Measurements from ENCODE around the gene TUB.

TUB gene

DNA sequence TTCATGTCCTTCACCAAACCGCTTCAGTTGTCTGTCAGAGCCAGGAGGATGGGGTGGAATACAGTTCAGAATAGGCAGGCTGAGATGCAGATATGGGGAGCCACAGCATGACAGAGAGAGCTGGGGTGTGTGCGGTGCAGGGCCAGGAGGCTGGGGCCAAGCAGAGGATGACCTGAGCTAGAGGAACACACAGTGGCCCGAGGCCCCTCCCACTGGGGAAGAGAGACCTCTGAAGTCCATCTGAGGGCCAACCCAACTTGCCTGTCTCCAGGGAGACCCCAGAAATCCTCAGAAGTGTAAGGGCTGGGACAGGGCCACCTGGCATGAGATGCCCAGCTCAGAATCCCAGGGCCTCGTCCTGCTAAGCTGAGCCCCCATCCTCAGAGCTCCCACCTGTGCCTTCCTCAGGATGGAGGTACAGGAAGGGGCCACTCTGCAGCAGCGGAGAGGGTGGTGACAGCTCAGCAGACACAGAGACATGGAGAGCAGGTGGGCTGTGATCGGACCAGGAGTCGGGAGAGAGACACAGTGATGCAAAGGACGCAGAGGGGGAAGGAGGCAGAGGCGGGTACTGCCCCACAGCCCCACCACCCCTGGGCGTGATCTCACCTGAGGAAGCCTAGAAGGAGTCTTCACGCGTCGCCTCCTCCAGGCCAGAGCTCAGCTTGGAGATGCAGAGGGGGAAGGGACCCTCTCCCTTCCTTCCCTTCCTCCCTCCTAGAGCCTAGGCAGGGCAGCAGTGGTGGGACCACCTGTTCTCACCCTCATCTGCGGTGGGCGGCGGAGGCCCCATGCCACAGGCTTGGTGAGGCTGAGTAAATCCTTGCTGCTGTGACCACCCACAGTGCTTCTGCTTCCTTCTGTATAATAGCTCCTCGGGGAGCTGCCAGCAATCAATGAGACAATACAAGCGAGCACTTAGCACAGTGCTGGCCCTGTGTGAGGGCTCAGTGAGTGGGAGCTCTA is 9.1 kb upstream of the TUB start:
- no peak overlapping the region for H3K9ac ChIP-seq
- H3K4me1 ChIP-seq: peaks cover 11 to 67% (median 56%) of the 10 kb centered on the region in 10 experiments; a peak in 19 of 20 replicates
- peak overlapping the region in 7 of 11 experiments; percentile 4 to 89 (median 81); a peak in 11 of 22 replicates for H3K4me2 ChIP-seq
- H3K36me3 ChIP-seq: no peaks in the 10 kb centered on the region
- no peak overlapping the region for H3K27ac ChIP-seq
- no peak for TF ChIP-seq Cebpa-rat (IDR thresholded peaks at IDR 0.05)
- H3K27me3 ChIP-seq: no peaks in the 10 kb centered on the region
- H3K4me3 ChIP-seq: no peak overlapping the region
- no peaks in the 10 kb centered on the region for H4K20me1 ChIP-seq
- no peaks in the 10 kb centered on the region for H3K9me3 ChIP-seq (replicated peaks in 1 of 11)

DNA sequence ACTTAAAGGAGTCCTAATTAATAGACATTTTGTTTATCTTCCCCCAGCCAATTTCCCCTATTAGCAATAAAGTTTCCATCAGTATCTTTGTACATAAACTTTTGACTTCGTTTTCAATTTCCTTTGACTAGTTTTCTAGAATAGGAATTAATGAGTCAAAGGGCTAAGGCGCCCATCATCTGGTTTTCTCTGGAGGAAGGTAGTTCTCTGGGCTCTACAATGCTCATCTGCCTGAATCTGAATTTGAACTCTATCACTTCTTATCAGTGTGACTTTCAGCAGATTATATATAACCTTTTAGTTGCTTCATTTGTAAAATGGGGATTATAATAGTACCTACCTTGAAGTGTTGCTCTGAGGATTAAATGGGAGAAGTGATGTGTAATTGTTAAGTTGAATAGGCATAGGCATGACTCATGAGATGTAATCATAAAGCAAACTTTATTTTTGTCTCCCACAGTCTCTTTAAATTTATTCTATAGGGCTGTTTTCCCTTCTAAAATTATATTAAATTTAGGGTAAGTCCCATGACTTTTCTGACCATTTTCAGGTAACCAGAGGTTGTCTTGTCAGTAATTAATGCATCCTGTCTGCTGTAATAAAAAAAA is 5.8 kb upstream of the TUB start:
- Histone ChIP-seq H3K9me3 (replicated peaks in 1 of 11) (no peaks in the 10 kb centered on the region), H3K4me1 (peaks cover 0 to 44% (median 35%) of the 10 kb centered on the region in 10 experiments; a peak in 16 of 20 replicates), H3K4me2 (no peak overlapping the region)

DNA sequence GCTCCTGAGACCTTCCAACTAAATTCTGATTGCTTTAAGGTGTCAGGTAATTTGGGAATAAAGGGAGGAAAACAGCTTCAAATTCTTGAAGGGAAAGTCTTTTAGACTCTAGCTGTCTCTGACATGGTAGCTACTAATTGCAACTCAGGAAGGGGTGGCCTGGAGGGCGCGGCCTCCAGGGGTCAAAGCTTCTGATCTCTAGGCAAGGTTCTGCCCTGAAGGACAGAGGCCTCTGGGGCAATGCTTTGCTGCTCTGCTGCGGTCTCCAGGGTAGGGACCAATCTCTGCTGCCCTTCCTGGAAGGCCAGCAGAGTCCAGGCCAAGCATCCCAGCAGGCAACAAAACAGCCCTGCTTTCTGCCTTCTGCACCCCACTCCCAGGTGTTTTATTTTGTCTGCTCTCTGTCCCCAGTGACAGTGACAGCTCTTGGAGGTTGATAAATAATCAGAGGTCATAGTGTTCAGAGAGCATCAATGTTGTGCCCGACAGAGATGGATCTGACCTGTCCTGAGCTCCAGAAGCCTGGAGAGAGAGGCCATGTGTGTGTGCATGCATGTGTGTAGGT is 1.8 kb upstream of the TUB start:
- H3K27me3 ChIP-seq: peaks cover 0 to 7% (median 0%) of the 10 kb centered on the region in 11 experiments; a peak in 2 of 22 replicates
- no peaks in the 10 kb centered on the region for H3K9me3 ChIP-seq (replicated peaks in 1 of 11)
- peaks cover 0 to 9% (median 0%) of the 10 kb centered on the region in 11 experiments; a peak in 4 of 22 replicates for H4K20me1 ChIP-seq
- H3K36me3 ChIP-seq: no peaks in the 10 kb centered on the region
- H3K4me1 ChIP-seq: peaks cover 0 to 40% (median 32%) of the 10 kb centered on the region in 10 experiments; a peak in 16 of 20 replicates
- no peak overlapping the region for H3K4me3 ChIP-seq
- no peak overlapping the region for H3K4me2 ChIP-seq
- H3K9ac ChIP-seq: no peak overlapping the region
- no peak overlapping the region for H3K27ac ChIP-seq
- TF ChIP-seq Cebpa-rat (IDR thresholded peaks at IDR 0.05): no peak

More for the DNA sequence above, 5.8 kb upstream of the TUB start:
- no peak overlapping the region for H3K4me3 ChIP-seq
- TF ChIP-seq Cebpa-rat (IDR thresholded peaks at IDR 0.05): no peak
- H3K27me3 ChIP-seq: no peaks in the 10 kb centered on the region
- no peaks in the 10 kb centered on the region for H3K36me3 ChIP-seq
- H3K9ac ChIP-seq: no peak overlapping the region
- H4K20me1 ChIP-seq: no peaks in the 10 kb centered on the region
- H3K27ac ChIP-seq: no peak overlapping the region

DNA sequence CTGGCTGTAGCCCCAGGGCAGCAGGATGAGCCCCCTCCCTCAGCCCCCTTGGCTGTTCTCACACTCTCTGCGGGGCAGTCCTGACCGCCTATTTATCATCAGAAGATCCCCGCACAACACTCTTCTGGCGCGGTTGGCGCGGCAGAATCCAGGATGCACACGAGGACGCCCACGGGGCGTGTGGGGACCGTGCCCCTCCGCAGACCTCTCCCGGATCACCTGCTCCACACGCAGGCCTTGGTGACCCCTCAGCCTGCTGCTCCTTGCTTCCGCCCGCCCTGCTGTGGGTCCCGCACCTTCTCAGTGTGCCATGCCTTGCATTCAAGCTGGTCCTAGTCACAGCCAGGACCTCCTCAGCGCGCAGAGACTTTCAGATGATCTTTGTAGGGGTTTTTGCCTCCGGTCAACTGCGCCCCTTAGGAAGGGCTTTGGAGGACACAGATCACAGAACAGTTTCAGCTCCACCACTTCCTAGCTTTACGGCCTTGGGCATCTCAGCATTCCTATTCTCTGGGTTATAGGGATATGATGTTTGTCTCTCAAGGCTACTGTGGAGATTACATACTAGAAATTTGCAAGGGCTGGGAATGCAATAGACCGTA is 841 bp upstream of the TUB start:
- H3K4me1 ChIP-seq: peaks cover 0 to 46% (median 39%) of the 10 kb centered on the region in 10 experiments; a peak in 14 of 20 replicates
- H3K4me3 ChIP-seq: peak overlapping the region in 8 of 10 experiments; percentile 48 to 72 (median 62); a peak in 12 of 20 replicates
- H3K9ac ChIP-seq: peak overlapping the region in 4 of 11 experiments; percentile 15 to 77 (median 59); a peak in 2 of 22 replicates
- peaks cover 0 to 18% (median 0%) of the 10 kb centered on the region in 11 experiments; a peak in 5 of 22 replicates for H4K20me1 ChIP-seq
- H3K27ac ChIP-seq: no peak overlapping the region
- peak overlapping the region; percentile 58 to 79 (median 72); a peak in 21 of 22 replicates for H3K4me2 ChIP-seq
- no peak for TF ChIP-seq Cebpa-rat (IDR thresholded peaks at IDR 0.05)
- H3K36me3 ChIP-seq: no peaks in the 10 kb centered on the region
- peaks cover 0 to 7% (median 0%) of the 10 kb centered on the region in 11 experiments; a peak in 2 of 22 replicates for H3K27me3 ChIP-seq
- no peaks in the 10 kb centered on the region for H3K9me3 ChIP-seq (replicated peaks in 1 of 11)

DNA sequence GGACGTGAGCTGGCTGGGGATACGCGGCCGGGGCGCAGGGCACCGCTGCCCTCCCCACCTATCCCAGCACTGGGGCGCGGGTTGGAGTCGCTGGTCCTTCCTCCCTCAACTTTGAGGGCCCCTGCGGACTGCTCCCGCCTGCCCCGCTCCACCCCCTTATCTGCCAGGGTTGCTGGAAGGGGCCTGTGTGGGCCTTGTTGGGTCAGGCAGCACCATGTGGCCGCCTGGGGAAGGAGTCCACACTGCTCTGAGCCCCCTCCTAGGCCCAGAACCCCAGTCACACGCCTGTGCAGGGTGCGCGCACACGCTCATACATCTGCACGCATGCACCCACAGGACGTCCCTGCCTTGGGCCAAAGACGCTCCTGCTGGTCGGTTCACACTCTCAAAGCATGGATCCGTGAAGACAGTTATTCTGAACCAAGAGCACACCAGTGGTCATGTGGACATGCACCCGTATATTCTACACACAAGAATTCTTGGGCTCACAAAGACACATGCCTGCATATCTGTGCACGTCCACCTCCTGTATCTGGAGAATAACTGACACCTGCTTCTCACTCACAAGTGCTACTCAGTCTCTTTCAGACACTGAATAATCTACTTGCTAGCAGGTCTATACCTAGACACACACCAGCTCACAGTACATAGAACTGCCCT is 710 bp downstream of the TUB start:
- H3K4me3 ChIP-seq: peak overlapping the region; percentile 48 to 72 (median 62)
- peaks cover 0 to 62% (median 54%) of the 10 kb centered on the region in 10 experiments; a peak in 15 of 20 replicates for H3K4me1 ChIP-seq
- no peak for TF ChIP-seq Cebpa-rat (IDR thresholded peaks at IDR 0.05)
- H3K27ac ChIP-seq: peak overlapping the region in 8 of 11 experiments; percentile 50 to 65 (median 62); a peak in 15 of 22 replicates
- H3K9ac ChIP-seq: peak overlapping the region in 9 of 11 experiments; percentile 53 to 83 (median 71); a peak in 17 of 22 replicates
- H3K9me3 ChIP-seq (replicated peaks in 1 of 11): no peaks in the 10 kb centered on the region
- peak overlapping the region; percentile 77 to 86 (median 81) for H3K4me2 ChIP-seq
- peaks cover 0 to 30% (median 0%) of the 10 kb centered on the region in 11 experiments; a peak in 8 of 22 replicates for H4K20me1 ChIP-seq
- H3K36me3 ChIP-seq: no peaks in the 10 kb centered on the region
- peaks cover 0 to 7% (median 0%) of the 10 kb centered on the region in 11 experiments; a peak in 2 of 22 replicates for H3K27me3 ChIP-seq

DNA sequence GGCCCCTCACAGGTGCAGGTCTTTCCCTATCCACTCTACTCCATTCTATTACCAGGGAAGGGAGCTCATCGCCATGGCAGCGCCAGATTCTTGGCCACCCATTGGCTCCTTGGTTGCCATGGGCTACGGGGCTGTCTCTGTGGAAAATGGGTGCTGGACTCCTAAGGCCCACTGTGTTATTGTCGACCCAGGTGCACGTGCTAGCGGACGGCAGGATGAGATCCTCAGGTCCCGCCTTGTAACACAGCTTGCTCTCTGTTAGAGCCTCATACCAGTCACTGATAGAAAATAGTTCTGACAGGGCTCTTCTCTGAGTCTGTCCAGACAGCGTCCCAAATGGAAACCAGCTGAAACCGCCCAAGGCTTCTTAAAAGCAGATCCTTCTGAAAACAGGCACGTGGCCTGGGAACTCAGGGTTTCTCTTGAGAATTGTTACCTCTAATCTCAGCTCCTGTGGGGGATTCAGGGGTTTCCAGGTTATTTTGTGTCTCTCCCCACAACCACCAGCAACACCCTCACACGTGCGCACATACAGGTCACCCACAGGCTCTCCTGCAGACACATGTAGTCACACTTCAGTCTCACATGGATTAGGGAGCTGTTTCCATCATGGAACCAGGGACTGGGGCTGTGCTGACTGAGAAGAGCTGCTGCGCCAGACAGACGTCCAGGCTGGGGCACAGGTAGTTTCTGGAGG is 1.5 kb downstream of the TUB start:
- peaks cover 0 to 7% (median 0%) of the 10 kb centered on the region in 11 experiments; a peak in 2 of 22 replicates for H3K27me3 ChIP-seq
- peaks cover 0 to 70% (median 62%) of the 10 kb centered on the region in 10 experiments; a peak in 15 of 20 replicates for H3K4me1 ChIP-seq
- no peak for TF ChIP-seq Cebpa-rat (IDR thresholded peaks at IDR 0.05)
- H3K36me3 ChIP-seq: no peaks in the 10 kb centered on the region
- peaks cover 0 to 38% (median 0%) of the 10 kb centered on the region in 11 experiments; a peak in 8 of 22 replicates for H4K20me1 ChIP-seq
- H3K9ac ChIP-seq: no peak overlapping the region; a peak in 1 of 22 replicates
- peak overlapping the region in 8 of 11 experiments; percentile 79 to 86 (median 82); a peak in 16 of 22 replicates for H3K4me2 ChIP-seq
- no peak overlapping the region for H3K27ac ChIP-seq
- peak overlapping the region in 4 of 10 experiments; percentile 61 to 65 (median 62); a peak in 6 of 20 replicates for H3K4me3 ChIP-seq
- H3K9me3 ChIP-seq (replicated peaks in 1 of 11): no peaks in the 10 kb centered on the region

DNA sequence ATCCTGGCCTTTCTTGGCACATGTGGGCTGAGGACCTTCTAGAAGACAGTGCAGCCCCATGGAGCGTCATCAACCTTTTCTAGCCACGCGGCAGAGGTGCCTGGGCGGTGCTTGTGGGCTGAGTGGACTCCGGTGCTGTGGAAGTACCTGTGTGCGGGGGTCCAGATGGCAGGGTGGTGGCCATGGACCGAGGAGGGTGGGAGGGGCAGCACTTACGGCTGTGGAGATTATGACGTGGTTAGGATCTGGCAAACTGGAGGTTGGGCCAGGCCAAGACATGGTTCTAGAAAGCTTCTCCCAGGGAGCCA is 2.0 kb downstream of the TUB start:
- Histone ChIP-seq H3K27me3 (peaks cover 0 to 7% (median 0%) of the 10 kb centered on the region in 11 experiments; a peak in 2 of 22 replicates), H3K27ac (no peak overlapping the region), H3K9me3 (replicated peaks in 1 of 11) (no peaks in the 10 kb centered on the region), H3K4me3 (no peak overlapping the region), H3K36me3 (no peaks in the 10 kb centered on the region), H3K4me1 (peaks cover 0 to 75% (median 67%) of the 10 kb centered on the region in 10 experiments; a peak in 15 of 20 replicates), H3K4me2 (peak overlapping the region in 8 of 11 experiments; percentile 79 to 86 (median 82); a peak in 15 of 22 replicates), H4K20me1 (peaks cover 0 to 43% (median 0%) of the 10 kb centered on the region in 11 experiments; a peak in 9 of 22 replicates), H3K9ac (no peak overlapping the region; a peak in 1 of 22 replicates)
- TF ChIP-seq Cebpa-rat (IDR thresholded peaks at IDR 0.05): no peak

Data from BLaER1 treated with 17β-estradiol and CSF1 and Interleukin-3, amounts not matched to agents 10 nM and 100 nM (cell line).